HG03103 (cell line): ENCODE measurements around the gene AGBL1.

Experiments used
- ATAC-seq: cut with Tn5 transposase; IDR thresholded peaks from one replicate; pipeline ENCODE4 v1.9.1; 2021; ENCODE audit warnings: low read depth; ENCODE audit not compliant: unreplicated experiment

Gene AGBL1

DNA sequence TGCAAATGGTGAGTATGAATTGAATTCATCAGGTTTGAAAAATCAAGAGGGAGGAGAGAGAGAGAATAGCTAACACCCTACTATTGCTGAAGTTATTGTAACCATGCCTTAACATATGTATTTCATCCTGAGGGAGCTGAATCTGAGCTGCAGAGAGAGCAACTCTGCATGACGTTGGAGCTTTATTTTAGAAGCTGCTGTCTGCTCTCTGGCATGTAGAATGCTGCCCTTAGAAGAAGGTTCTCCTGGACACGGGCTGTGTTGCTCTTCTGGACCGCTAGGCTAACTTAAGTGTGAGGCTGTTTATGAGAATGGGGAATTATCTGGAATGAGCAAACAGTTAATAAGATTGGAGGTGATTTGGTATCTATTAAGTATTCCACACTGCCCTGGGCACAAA, 814.6 kb downstream of the AGBL1 start:
- ATAC-seq, result no peak

DNA sequence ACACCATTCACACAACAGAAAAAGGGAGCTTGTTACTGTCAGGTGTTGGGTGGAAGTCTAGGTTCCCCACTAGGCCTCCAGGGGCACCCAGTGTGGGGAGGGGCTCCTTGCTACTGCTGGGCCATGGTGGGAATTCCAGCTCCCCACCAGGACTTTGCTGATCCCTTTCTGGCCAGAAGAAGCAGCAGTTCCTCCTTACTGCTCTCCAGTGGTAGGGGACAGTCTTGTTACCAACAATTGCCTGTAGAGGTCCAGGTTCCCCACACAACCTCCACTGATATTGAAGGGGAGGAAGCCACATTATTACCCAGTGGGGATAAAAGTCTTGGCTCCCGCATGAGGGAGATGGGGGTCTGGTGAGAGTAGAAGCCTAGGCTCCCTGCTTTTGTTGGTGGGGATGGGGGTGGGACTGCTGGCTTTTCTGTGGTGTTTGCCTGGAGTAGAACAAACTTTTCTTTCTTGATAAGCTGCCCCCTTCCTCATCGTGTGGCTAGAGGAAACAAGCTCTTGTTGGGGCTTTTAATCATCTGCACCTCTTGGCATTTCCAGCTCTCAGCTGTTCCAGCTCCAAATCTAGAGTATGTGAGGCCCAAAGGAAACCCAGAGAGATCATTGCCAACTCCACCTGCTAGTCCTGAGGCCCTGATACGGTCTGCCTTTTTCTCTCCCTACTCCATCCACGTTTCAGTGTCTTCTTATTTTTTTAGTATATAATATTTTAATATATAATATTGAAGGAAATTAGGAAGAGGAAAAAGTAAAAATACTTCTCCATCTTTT, 824.2 kb downstream of the AGBL1 start:
- ATAC-seq, result no peak

DNA sequence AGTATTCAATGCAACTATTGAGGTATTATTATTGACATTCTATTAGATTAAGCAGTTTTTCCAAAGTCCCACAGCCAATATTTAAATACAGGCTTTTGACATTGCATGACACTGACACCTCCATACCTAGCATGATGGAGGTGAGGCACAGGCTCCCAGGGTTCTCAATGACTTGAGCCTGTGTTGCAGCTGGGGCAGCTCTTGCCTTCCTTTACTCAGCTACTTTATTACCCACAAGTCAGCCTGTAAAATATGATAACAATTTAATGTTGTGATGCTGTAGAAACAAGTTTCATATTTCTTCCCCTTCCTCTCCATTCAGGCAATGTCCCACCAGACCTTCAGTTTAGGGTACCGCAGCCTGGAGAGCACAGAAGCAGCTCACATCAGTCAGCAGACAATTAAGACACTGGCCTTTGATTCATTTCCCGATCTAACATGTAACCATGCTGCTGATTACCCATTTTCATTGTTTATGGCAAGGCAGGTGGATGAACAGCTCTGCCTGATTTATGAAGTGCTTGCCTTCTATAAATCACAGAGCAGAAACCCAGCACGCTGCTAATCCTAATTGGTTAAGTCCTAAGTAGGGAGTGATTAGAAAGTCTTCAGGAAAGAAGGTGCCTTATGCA, 826.1 kb downstream of the AGBL1 start:
- no peak for ATAC-seq

DNA sequence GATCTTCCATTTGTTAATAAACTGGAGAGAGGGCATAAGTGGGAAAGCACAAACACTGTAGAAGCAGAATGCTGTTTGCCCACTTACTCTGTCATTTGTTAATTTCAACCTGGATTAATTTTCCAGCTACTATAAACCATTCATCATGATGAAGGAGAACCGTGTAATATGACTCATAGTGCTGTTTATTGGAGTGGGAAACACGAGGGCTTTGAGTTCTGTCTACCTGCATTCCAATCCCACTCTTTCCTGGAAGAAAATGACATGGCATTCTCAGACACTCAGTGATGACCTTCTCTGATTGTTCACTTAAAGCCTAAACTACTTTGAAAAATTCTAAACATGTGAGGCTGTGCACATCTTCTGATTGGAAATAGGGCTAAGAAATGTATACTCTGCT, 826.7 kb downstream of the AGBL1 start:
- no peak for ATAC-seq

DNA sequence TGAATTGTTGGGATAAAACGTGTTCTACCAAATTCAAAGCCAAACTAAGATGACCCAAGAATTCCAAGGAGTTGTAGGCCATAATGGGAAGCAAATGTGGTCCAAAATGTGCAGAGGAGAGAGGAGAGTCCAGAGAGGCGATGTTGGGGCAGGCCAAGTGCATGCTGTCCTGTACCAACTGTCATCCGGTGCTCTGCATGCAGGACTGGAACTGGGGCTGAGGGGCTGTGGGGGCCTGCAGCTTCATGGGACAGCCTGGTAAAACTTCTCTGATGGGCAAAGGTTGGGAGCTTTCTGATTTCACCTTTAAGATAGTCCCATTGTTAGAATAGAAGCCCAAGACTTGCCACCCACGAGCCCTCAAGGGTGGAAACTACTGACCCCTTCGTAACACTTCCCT, 831.4 kb downstream of the AGBL1 start:
- ATAC-seq, result no peak

DNA sequence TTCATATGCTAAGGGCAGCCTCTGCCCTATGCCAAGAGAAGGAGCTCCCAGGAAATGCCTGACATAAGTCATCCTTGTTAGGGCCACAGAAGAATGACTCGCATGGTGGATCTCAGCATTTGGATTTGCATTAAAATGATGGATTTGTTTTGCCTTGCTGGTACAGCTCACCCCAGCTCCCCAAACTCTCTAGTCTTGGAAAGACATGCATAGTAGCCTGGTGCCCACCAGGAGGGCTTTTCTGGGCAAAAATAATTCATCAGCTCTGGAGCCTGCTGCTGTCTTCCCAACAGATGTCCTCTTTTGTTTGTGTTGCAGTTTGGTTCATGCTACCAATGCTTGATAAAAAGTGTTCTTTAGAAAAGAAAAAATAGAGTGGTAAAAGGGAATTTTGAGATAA, 833.0 kb downstream of the AGBL1 start:
- ATAC-seq, result no peak

DNA sequence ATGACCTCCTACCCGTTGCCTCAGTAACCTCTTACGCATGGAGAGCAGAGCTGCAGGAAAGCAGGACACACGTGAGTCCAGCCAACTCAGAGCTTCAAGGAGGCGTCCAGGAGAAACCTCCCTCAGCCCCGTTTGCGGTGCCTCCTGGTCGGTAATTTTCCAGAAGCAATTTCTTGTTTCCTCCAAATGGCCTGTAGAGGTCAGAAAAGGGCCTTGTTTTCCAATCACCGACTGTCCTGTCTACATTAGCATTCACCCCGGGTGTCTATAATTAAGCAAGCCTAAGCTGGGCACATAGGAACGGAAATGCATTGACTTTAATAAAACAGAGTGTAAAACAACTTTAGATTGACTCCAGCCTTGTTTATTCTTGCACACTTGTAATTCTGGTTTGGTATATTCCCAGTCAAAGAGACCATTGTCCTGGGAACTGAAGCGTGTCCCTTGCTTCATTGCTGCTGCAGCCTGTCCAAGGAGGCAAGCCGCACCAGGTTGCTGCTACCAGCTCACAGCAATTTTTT, 836.2 kb downstream of the AGBL1 start:
- ATAC-seq, result no peak

DNA sequence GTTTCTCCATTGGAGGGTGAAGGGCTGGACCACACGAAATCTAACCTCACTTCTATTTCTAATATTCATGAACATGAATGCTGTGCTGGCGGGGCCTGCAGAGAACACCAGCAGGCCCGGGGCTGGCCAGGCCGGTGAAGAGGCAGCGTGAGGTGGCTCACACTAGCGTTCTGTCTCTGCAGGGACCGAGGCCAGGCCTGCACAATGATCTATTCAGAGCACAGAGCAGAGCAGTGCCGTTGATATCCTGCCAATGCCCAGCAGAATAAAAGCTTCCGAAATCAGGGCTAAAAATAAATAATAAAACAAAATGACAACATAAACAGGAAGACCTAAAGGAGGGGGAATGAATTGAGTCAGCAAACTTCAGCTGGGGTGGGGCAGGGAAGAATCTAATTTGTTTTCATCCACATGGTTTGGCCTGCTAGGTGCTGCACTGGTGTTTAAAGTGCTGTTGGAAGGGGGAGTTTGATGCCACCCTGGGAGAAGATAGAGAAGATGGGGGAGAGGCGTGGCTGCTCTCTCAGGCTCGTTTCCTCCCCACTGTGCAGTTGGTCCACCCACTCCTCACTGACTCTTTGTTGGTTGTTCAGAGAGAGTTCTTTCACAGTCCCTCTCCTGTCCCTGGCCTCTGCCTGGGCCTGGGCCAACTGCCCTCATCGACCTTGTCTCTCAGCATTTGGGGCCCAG, 837.1 kb downstream of the AGBL1 start:
- no peak for ATAC-seq

DNA sequence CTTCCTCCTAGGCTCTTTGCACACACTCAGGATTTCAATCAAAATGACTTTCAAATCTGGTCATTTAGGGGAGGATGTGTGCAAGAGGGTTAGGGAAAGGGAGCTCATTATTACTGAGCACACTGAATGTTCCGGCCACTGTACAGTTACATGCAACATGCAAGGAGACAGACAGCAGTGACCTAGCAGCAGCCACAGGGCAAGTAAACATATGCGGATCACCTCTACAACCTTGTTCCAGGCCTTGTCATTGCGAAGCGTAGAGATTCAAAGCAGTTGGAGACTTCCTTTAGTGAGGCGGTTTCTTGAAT, 837.6 kb downstream of the AGBL1 start:
- no peak for ATAC-seq

DNA sequence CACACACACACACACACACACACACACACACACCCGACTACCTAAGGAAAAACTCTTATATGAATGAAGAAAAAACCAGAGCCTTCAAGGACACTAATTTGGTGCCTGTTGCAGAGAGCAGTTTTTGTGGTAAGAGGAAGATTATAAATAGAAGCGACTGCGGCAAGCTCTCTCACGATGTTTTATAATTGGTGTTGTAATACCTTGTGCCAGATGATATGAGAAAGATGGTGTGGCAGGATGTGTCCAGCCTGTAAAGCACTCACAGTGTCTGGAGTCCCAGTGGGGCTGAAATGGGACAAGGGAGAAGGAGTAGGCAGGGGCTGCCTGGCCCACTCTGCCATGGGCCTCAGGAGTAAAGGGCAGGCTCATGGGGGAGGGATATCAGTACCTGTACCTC, 839.9 kb downstream of the AGBL1 start:
- no peak for ATAC-seq

DNA sequence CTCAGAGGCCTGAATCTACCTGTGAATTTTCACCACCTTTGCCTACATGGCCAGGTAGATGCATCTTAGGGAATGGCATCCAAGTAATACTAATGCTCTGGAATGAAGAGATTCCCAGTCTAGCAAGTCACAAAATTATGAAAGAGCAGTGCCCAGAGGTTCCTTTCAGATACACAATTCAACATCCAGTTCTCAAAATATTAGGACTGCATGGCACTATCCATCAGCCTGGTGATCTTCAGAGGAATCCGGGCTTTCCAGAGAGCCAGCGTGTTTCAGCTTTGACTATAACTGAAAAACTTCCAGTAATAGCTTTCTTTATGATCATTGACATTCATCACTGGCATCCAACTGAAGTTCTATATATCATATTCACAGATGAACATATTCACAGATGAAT, 849.8 kb downstream of the AGBL1 start:
- no peak for ATAC-seq

DNA sequence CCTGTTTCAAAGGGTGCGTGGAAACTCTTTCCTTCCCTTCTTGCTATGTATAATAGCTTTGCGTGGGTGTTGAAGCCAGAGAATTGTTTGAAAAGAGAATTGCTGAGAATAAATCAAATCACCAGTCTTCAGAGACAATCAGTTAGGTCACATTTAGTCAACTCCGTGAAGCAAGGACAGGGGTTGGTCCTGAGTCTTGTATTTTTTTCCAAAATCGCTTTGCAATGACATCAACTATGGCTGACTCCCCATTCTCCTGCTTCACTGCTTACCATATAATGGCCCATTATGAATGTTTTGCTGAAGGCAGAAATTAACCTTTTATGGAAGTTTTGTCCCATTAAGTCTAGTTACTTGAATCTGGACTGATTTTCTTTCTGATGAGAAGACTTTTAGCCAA, 852.8 kb downstream of the AGBL1 start:
- ATAC-seq, result no peak

DNA sequence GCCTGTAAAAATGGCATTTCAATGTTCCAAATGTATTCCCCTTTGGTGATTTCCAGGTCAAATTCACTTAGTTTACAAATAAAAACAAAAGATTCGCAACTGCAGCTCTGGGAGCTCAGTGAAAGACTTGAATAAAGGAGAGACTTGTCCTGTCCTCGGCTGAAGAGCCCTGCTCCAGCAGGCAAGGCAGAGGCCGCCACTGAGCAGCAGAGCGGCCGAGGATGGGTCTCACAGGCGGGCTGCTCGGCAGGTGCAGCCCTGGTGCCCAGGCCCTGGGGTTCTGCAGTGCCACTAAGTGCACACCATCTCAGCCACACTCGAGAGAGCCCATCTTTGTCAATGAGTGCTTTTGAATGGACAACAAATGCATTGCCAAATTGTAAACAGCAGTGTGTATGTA, 856.2 kb downstream of the AGBL1 start:
- ATAC-seq, result no peak

DNA sequence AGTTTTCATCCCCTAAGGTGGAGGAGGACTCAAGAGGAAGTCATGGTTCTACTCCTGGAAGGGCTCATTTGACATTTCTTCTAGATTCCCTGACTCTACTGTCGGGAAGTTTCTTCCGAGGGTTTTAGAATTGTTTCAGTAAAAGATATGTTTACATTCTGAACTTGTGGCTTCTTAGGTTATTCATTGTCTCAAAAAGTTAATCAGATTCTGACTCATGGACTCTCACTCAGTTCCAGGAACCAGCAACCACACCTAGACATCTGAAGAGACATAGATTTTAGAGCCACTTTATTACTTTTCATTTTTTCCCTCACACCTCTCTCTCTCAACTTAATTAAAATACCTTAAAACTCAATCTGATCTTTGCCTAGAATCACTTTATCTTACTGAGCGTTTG, 862.6 kb downstream of the AGBL1 start:
- no peak for ATAC-seq

DNA sequence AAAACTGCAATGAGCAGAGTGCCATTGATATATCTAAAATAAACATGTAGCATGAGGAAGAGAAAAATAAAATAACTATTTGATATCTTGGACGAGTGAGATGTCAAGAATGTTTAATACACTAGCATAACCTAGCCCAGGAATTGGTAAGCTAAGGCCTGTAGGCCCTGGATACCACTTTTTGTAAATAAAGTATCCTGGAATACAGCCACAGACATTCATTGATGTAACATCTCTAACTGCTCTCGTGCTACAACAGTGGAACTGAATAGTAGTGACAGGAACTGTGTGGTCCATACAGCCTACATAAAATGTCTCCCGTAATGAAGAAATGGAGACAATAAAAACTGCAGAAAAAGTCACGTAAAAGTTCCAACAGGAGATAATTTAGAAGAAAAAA, 869.0 kb downstream of the AGBL1 start:
- ATAC-seq, result no peak

DNA sequence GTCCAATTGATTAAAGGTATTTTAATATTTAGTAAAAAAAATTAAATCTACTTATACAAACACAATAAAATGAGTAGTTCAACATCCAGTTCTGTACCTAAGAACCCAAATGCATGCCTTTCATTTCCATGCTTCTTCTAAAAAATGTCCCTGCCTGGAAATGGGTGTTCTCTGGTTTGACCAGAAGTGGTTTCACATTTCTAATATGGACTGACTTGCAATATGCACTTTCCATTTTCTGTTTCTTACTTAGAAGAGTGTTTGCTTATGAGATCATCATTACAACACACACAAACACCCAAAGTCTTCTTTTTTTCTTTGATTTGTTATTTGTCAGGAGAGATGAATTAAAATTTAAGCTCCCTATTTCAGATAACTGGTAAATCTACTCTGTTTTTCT, 879.6 kb downstream of the AGBL1 start:
- ATAC-seq, result no peak

DNA sequence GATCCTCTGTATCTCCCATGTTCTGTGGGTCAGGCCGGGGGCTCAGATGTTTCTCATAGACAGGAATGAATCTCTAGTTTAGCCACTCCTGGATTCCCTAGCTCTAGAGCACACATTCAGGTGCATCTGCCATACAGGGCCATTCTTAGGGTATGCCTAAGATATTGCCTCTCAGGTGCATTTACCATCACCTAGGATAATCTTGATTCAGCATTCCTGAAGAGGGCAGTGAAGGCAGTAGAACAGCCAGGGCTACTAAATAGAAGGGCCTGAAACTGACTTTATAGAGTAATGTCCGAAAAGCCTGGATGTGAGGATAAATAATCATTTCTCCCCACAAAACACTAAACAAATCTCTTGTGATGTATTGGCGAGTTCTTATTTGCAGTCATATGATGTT, 882.0 kb downstream of the AGBL1 start:
- ATAC-seq, result no peak

DNA sequence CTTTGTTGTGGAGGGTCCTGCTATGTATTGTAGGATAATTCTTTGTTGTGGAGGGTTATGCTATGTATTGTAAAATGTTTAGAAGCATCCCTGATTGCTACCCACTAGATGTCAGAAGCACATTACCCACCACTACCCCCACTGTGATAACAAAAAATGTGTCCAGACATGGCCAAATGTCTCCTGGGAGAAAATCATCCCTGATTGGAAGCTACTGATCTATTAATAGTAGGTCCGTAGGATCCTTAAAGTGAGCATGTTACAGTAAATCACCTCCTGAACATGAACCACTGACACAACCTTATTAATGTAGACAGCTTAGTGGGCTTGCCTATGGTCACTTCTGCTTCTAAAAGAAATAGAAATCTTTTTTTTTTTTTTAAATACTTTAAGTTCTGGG, 884.6 kb downstream of the AGBL1 start:
- ATAC-seq, result no peak

DNA sequence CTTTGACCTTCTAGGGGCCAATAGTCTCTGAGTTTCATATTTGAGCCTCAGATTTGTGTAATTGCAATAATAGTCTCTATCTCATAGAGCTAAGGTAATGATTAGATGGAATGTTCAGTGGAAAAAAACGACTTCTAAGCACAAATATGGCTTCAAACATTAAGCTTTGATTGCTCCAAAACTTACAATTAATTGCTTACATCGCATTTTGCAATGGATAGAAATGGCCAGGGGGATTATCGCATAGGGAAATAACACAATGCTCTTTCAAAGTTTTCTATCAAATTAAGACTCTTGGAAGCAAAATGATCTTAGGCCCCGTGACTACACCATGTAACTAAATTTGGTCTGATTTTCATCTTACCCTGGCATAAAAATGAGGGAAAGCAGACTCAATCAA, 888.6 kb downstream of the AGBL1 start:
- ATAC-seq, result no peak

DNA sequence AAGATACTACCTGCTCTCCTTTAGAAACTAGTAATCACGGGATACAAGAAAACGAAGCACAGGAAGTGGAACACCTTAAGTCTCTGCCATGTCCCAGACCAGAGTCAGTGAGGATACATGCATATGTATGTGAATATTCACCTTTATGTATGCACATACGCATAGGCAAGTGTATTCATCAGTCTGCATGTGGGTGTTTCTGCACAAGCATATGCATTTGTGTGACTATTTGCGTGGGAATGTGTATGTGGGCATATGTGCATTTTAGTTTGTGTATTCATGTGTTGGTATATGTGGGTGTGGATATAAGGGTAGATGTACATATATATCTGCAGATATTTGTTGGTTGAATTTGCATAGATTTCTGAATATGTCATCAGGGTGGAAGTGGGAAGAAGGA, 889.7 kb downstream of the AGBL1 start:
- no peak for ATAC-seq

DNA sequence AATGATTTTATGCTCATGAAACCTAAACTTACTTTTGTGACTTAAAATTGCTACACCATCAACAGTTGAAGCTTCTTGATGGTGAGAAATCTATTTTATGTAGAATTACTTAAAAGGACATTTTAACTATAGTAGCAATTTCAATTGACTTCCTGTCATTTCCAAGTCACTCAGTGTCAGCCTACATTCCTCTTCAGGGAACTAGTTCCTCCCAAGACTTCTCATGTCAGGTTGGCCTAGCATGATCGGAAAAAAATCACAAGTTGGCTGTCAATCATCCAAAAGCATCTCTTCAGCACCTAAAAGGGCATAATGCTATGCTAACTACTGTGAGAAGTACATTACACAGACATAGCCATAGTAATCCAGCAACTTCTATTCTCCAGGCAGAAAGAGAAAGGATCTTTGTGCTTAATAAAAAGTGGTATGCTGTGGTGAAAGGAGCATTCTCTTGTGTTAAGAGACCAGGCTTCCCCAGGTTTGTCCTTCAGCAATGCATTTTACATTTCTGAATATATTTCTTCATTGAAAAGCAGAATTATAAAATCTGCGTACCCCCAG, 893.7 kb downstream of the AGBL1 start:
- no peak for ATAC-seq

DNA sequence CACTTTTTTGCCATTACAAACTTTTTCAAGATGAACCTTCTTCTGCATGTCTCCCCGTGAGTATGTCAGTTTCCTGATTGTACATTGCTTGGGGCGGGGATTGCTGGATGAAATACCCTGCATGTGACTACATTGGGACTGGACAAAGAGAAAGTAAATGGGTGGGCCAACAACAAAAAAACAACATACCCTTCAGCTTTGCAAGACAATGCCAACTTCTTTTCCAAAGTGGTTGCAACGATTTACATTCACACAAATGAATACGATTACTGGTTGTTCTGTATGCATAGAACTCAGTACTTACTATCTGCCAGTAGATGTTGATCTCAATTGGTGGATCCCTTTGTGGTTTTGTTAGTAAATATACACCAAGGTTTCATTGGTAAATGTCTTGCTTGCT, 908.4 kb downstream of the AGBL1 start:
- ATAC-seq, result no peak
